SU-DHL-6 (cell line): Measurements from ENCODE around the gene TANC1.

ENCODE experiments used
- H2AFZ ChIP-seq: fragments of 200-600 bp; sonication (generic); 2 replicates; pipeline ENCODE4 v1.6.1; 2014; ENCODE audit warnings: low read depth, mild to moderate bottlenecking, moderate library complexity, mixed read lengths, antibody characterized with exemption, low read length; ENCODE audit not compliant: severe bottlenecking
- H3F3A ChIP-seq: fragments of 200-600 bp; shearing (Covaris generic); 2 replicates; pipeline ENCODE4 v1.6.0; 2016; ENCODE audit warnings: antibody characterized with exemption, mild to moderate bottlenecking; ENCODE audit not compliant: insufficient read depth
- H3K27ac ChIP-seq: fragments of 200-600 bp; sonication (generic); 2 replicates; pipeline ENCODE4 v1.5.1; 2016; ENCODE audit warnings: low read depth, mild to moderate bottlenecking, low read length, moderate library complexity, mixed read lengths
- H3K27me3 ChIP-seq: fragments of 200-600 bp; sonication (generic), shearing (Covaris generic); 2 replicates; pipeline ENCODE4 v1.6.0; 2014; ENCODE audit warnings: mild to moderate bottlenecking, low read length
- H3K36me3 ChIP-seq: fragments of 200-600 bp; sonication (generic); 2 replicates; pipeline ENCODE4 v1.6.1; 2014; ENCODE audit warnings: mild to moderate bottlenecking, low read length, mixed read lengths
- H3K4me2 ChIP-seq: fragments of 300-600, 200-600 bp; shearing (Covaris generic), sonication (generic); 2 replicates; pipeline ENCODE4 v1.6.0; 2014; ENCODE audit warnings: low read length, low read depth, mild to moderate bottlenecking; ENCODE audit not compliant: poor library complexity, severe bottlenecking
- H3K4me3 ChIP-seq: fragments of 200-600 bp; sonication (generic); 2 replicates; pipeline ENCODE4 v1.5.1; 2014; ENCODE audit warnings: antibody characterized with exemption, low read length, mild to moderate bottlenecking, mixed read lengths; ENCODE audit not compliant: insufficient read depth, poor library complexity, severe bottlenecking
- H3K79me2 ChIP-seq: fragments of 200-600 bp; sonication (generic); 2 replicates; pipeline ENCODE4 v1.6.1; 2014; ENCODE audit warnings: mild to moderate bottlenecking, low read length, moderate library complexity; ENCODE audit not compliant: insufficient read depth
- H3K9ac ChIP-seq: fragments of 200-600 bp; sonication (generic); 2 replicates; pipeline ENCODE4 v1.7.0; 2014; ENCODE audit warnings: mild to moderate bottlenecking, low read length
- H3K9me2 ChIP-seq: fragments of 200-600 bp; sonication (generic); replicated peaks from 2 replicates; pipeline ENCODE4 v1.6.1; 2014; ENCODE audit warnings: low read length; ENCODE audit not compliant: insufficient read depth
- H3K9me3 ChIP-seq: fragments of 200-600 bp; sonication (generic); 2 replicates; pipeline ENCODE4 v1.6.1; 2014; ENCODE audit warnings: low read length, mixed read lengths; ENCODE audit not compliant: insufficient read depth
- H4K20me1 ChIP-seq: fragments of 200-600 bp; sonication (generic); 2 replicates; pipeline ENCODE4 v1.6.1; 2014; ENCODE audit warnings: low read depth, mild to moderate bottlenecking, antibody characterized with exemption, low read length, moderate library complexity, mixed read lengths
- EZH2phosphoT487 ChIP-seq: fragments of 200-600 bp; sonication (generic), shearing (Covaris generic); conservative IDR thresholded peaks from 2 replicates; pipeline ENCODE4 v1.6.1; 2018; ENCODE audit warnings: mild to moderate bottlenecking, antibody characterized with exemption, low read length, moderate library complexity, mixed read lengths
- TF ChIP-seq, protein P1 (sequence below): fragments of 200-600 bp; sonication (generic); IDR thresholded peaks from one replicate; pipeline ENCODE4 v1.5.1; 2017; ENCODE audit warnings: antibody characterized with exemption, mild to moderate bottlenecking, low read length, moderate library complexity; ENCODE audit not compliant: insufficient read depth, poor library complexity, severe bottlenecking

The TANC1 gene

GRCh38 chr2:158923180-158923594 is 45.3 kb upstream of the TANC1 start:
- H3K4me3 ChIP-seq, result no peak overlapping the region
- no peaks in the 10 kb centered on the region for H3K79me2 ChIP-seq
- no peak for TF ChIP-seq EZH2phosphoT487
- no peak overlapping the region for H3K9ac ChIP-seq
- H2AFZ ChIP-seq, result no peak overlapping the region
- no peaks in the 10 kb centered on the region for H3K9me2 ChIP-seq
- no peaks in the 10 kb centered on the region for H4K20me1 ChIP-seq
- no peaks in the 10 kb centered on the region for H3F3A ChIP-seq
- no peak overlapping the region for H3K27ac ChIP-seq
- no peaks in the 10 kb centered on the region for H3K27me3 ChIP-seq
- no peak overlapping the region for H3K4me2 ChIP-seq
- no peaks in the 10 kb centered on the region for H3K9me3 ChIP-seq
- no peaks in the 10 kb centered on the region for H3K36me3 ChIP-seq

DNA sequence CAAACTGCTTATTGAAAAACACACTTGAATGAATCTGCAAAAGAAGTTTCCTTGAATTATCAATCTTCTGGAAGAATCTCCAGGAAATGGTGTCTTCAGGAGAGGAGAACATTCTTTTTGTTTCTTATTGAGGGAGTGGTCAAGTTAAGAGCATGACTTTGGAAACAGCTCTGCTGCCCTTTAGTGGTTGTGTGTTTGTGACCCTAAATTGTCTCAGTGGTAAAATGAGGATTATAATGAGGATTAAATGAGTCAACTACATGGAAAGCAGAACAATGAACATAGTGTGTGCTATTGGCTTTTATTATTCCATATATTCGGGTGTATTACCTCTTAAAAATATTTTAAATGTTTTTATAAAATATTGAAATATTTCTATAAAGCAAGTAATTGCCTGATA is 44.8 kb upstream of the TANC1 start:
- H3K79me2 ChIP-seq, result no peaks in the 10 kb centered on the region
- no peak overlapping the region for H3K27ac ChIP-seq
- no peaks in the 10 kb centered on the region for H3K27me3 ChIP-seq
- no peak overlapping the region for H3K4me2 ChIP-seq
- H3K9me2 ChIP-seq, result no peaks in the 10 kb centered on the region
- H4K20me1 ChIP-seq, result no peaks in the 10 kb centered on the region
- no peaks in the 10 kb centered on the region for H3K36me3 ChIP-seq
- no peaks in the 10 kb centered on the region for H3F3A ChIP-seq
- H2AFZ ChIP-seq, result no peak overlapping the region
- TF ChIP-seq, protein P1, sequence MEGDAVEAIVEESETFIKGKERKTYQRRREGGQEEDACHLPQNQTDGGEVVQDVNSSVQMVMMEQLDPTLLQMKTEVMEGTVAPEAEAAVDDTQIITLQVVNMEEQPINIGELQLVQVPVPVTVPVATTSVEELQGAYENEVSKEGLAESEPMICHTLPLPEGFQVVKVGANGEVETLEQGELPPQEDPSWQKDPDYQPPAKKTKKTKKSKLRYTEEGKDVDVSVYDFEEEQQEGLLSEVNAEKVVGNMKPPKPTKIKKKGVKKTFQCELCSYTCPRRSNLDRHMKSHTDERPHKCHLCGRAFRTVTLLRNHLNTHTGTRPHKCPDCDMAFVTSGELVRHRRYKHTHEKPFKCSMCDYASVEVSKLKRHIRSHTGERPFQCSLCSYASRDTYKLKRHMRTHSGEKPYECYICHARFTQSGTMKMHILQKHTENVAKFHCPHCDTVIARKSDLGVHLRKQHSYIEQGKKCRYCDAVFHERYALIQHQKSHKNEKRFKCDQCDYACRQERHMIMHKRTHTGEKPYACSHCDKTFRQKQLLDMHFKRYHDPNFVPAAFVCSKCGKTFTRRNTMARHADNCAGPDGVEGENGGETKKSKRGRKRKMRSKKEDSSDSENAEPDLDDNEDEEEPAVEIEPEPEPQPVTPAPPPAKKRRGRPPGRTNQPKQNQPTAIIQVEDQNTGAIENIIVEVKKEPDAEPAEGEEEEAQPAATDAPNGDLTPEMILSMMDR, result no peak
- no peak for TF ChIP-seq EZH2phosphoT487
- no peak overlapping the region for H3K9ac ChIP-seq
- no peak overlapping the region for H3K4me3 ChIP-seq
- no peaks in the 10 kb centered on the region for H3K9me3 ChIP-seq

DNA sequence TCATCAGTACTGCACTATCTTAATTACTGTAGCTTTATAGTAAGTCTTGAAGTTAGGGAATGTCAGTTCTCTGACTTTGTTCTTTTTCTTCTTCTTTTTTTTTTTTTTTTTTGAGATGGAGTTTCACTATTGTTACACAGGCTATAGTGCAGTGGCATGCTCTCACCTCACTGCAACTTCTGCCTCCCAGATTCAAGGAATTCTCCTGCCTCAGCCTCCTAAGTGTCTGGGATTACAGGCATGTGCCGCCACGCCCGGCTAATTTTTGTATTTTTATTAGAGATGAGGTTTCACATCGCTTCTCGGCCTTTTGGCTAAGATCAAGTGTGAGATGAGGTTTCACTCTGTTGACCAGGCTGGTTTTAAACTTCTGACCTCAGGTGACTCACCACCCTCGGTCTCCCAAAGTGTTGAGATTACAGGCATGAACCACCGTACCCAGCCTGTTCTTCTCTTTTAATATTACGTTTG is 41.9 kb upstream of the TANC1 start:
- Histone ChIP-seq H3K4me2 (no peak overlapping the region), H2AFZ (no peak overlapping the region), H3K27me3 (no peaks in the 10 kb centered on the region), H3K9me3 (no peaks in the 10 kb centered on the region), H3K79me2 (no peaks in the 10 kb centered on the region), H3K9me2 (no peaks in the 10 kb centered on the region), H4K20me1 (no peaks in the 10 kb centered on the region), H3K27ac (no peak overlapping the region), H3F3A (no peaks in the 10 kb centered on the region), H3K9ac (no peak overlapping the region), H3K36me3 (no peaks in the 10 kb centered on the region), H3K4me3 (no peak overlapping the region)
- TF ChIP-seq, protein P1, result no peak
- TF ChIP-seq EZH2phosphoT487, result no peak

GRCh38 chr2:158928515-158928914 is 39.9 kb upstream of the TANC1 start:
- Histone ChIP-seq H3K27me3 (no peaks in the 10 kb centered on the region), H3K36me3 (no peaks in the 10 kb centered on the region), H3K9me3 (no peaks in the 10 kb centered on the region), H2AFZ (no peak overlapping the region), H4K20me1 (no peaks in the 10 kb centered on the region), H3K27ac (no peak overlapping the region), H3K9ac (no peak overlapping the region), H3K4me2 (no peak overlapping the region), H3K79me2 (no peaks in the 10 kb centered on the region), H3F3A (no peaks in the 10 kb centered on the region), H3K4me3 (no peak overlapping the region), H3K9me2 (no peaks in the 10 kb centered on the region)
- TF ChIP-seq, protein P1, result no peak
- no peak for TF ChIP-seq EZH2phosphoT487
